PC-9 (cell line): ENCODE results near the gene PDE6B. TPM values are rescaled to one million over a fixed set of nuclear protein-coding genes. Genes with fewer than 3 reads are reported as not detected.
"Not testable (repeated sequence)": the region's sequence is repeated elsewhere in the genome, so short reads cannot be mapped to it uniquely, and the experiment has no call there.

Experiments
- BruUV-seq: library from RNA; stranded (reverse); fragments of 400-500 nt; replicated peaks from 2 replicates; lab custom pipeline; 2021; lab: Mats Ljungman, UMichigan
- CTCF ChIA-PET: fragments of 300-600 bp; sonication (Branson Sonifier 250); formaldehyde crosslinking; loops from one replicate; lab custom pipeline; 2022; ENCODE audit warnings: antibody characterized with exemption; lab: Charles Lee
- POLR2A ChIA-PET: fragments of 300-600 bp; sonication (Branson Sonifier 250); formaldehyde crosslinking; loops from one replicate; lab custom pipeline; 2022; ENCODE audit warnings: antibody characterized with exemption; ENCODE audit not compliant: unreplicated experiment; lab: Charles Lee
- DNase-seq, 2 experiments: peaks; one replicate each; pipeline versions ENCODE4 v3.0.0 to v3.0.0-alpha.2; 2015 to 2022; ENCODE audit warnings: mixed read lengths in 1 of 2
- H2AFZ ChIP-seq: fragments of 200-600 bp; sonication (generic); 2 replicates; pipeline ENCODE4 v1.8.1; 2017; ENCODE audit warnings: antibody characterized with exemption
- H3F3A ChIP-seq: fragments of 200-600 bp; sonication (generic); 2 replicates; pipeline ENCODE4 v1.8.1; 2017; ENCODE audit warnings: antibody characterized with exemption, mild to moderate bottlenecking, low read depth; ENCODE audit not compliant: insufficient read depth
- H3K27ac ChIP-seq: fragments of 200-600 bp; sonication (generic); 2 replicates; pipeline ENCODE4 v1.6.1; 2016; ENCODE audit warnings: mixed run types
- H3K27me3 ChIP-seq: fragments of 200-600 bp; sonication (generic); 2 replicates; pipeline ENCODE4 v1.6.1; 2016; ENCODE audit warnings: low read depth, mixed run types; ENCODE audit not compliant: insufficient read depth
- H3K36me3 ChIP-seq: fragments of 200-600 bp; sonication (generic); 2 replicates; pipeline ENCODE4 v1.6.1; 2016; ENCODE audit warnings: low read depth, mixed run types
- H3K4me1 ChIP-seq: fragments of 200-600 bp; sonication (generic); replicated peaks from 2 replicates; pipeline ENCODE4 v1.6.1; 2016; ENCODE audit warnings: mixed run types; ENCODE audit not compliant: insufficient read depth
- H3K4me2 ChIP-seq: fragments of 200-600 bp; sonication (generic); 2 replicates; pipeline ENCODE4 v1.6.1; 2017; ENCODE audit warnings: mixed run types
- H3K4me3 ChIP-seq: fragments of 200-600 bp; sonication (generic); 2 replicates; pipeline ENCODE4 v1.6.1; 2016; ENCODE audit warnings: mixed run types
- H3K79me2 ChIP-seq: fragments of 200-600 bp; sonication (generic); 2 replicates; pipeline ENCODE4 v1.6.1; 2017; ENCODE audit warnings: low read depth, mixed run types
- H3K9me2 ChIP-seq: fragments of 200-600 bp; sonication (generic); 2 replicates; pipeline ENCODE4 v1.8.1; 2017; ENCODE audit warnings: mild to moderate bottlenecking; ENCODE audit not compliant: insufficient read depth
- H3K9me3 ChIP-seq: fragments of 200-600 bp; sonication (generic); 2 replicates; pipeline ENCODE4 v1.8.1; 2016; ENCODE audit warnings: low read depth; ENCODE audit not compliant: insufficient read depth
- H4K20me1 ChIP-seq: fragments of 200-600 bp; sonication (generic); 2 replicates; pipeline ENCODE4 v1.8.1; 2017; ENCODE audit not compliant: insufficient read depth
- EZH2 ChIP-seq: fragments of 200-600 bp; sonication (generic); IDR thresholded peaks from 2 replicates; pipeline ENCODE4 v1.8.0; 2017; ENCODE audit warnings: antibody characterized with exemption, low read depth
- intact Hi-C: fragments of 100-400 bp; cut with micrococcal nuclease; formaldehyde crosslinking; loops from one replicate; pipeline ENCODE4 v1.10.0; 2022; ENCODE audit not compliant: unreplicated experiment
- total RNA-seq: library from RNA; stranded (reverse); gene quantifications from 2 replicates; pipeline ENCODE4 v1.2.3, GENCODE V29; 2021
- TF ChIP-seq, protein P1 (sequence below): fragments of 200-600 bp; sonication (generic); conservative IDR thresholded peaks from 2 replicates; pipeline ENCODE4 v1.6.1; 2017; ENCODE audit warnings: mixed run types, antibody characterized with exemption, mild to moderate bottlenecking, moderate library complexity

The PDE6B gene
- total RNA-seq, 1 experiment from 2014 or later, result 5.9 TPM

- no peak for DNase-seq
- H3K27ac ChIP-seq, result no peak overlapping the region
- no peaks in the 10 kb centered on the region for H3K36me3 ChIP-seq
- no peak overlapping the region for H3K4me2 ChIP-seq
- ChIA-PET POLR2A (no interaction called here), CTCF (no interaction called here)
- no peak overlapping the region for H3K4me3 ChIP-seq
- H3K4me1 ChIP-seq, result no peaks in the 10 kb centered on the region
- intact Hi-C loops, result no loop called here
- TF ChIP-seq, protein P1, sequence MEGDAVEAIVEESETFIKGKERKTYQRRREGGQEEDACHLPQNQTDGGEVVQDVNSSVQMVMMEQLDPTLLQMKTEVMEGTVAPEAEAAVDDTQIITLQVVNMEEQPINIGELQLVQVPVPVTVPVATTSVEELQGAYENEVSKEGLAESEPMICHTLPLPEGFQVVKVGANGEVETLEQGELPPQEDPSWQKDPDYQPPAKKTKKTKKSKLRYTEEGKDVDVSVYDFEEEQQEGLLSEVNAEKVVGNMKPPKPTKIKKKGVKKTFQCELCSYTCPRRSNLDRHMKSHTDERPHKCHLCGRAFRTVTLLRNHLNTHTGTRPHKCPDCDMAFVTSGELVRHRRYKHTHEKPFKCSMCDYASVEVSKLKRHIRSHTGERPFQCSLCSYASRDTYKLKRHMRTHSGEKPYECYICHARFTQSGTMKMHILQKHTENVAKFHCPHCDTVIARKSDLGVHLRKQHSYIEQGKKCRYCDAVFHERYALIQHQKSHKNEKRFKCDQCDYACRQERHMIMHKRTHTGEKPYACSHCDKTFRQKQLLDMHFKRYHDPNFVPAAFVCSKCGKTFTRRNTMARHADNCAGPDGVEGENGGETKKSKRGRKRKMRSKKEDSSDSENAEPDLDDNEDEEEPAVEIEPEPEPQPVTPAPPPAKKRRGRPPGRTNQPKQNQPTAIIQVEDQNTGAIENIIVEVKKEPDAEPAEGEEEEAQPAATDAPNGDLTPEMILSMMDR, result no peak
- no peak for TF ChIP-seq EZH2
- no peaks in the 10 kb centered on the region for H3K9me3 ChIP-seq
- no peaks in the 10 kb centered on the region for H3K79me2 ChIP-seq
- H3K27me3 ChIP-seq, result peaks cover 77% of the 10 kb centered on the region
- no peaks in the 10 kb centered on the region for H3F3A ChIP-seq
- H3K9me2 ChIP-seq, result no peaks in the 10 kb centered on the region
- H2AFZ ChIP-seq, result no peak overlapping the region
- no TSS peak for BruUV-seq
- H4K20me1 ChIP-seq, result no peaks in the 10 kb centered on the region
Measured at GRCh38 chr4:635851-636627, 10.7 kb downstream of the PDE6B start.

DNA sequence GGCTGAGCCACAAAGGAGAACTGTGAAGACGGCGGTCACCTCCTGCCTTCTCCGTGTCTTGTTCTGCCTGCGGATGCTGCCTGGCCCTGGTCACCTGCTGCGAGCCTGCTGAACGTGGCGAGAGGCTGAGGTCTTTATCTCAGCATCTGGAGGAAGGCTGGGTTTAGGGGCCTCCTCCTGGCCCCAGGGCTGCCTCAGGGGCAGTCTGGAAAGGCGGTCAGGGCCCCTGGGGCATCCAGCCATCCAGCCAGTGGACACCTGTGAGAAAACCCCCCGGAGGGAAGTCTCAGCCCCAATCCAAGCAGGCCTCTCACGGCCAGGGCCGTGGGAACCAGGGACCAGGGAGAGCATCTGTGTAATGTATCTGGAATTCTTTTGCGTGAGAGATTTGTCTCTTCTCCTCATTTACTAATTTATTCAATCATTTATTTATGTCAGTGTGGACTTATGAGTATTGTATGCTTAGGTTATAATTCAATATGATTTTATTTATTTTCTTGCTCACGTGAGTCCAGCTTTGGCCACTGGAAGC lies 11.3 kb downstream of the PDE6B start:
- CTCF ChIA-PET, result no interaction called here
- Histone ChIP-seq H3K4me3 (no peak overlapping the region), H2AFZ (no peak overlapping the region; the same call in 1 of the 2 replicates), H3K4me2 (no peak overlapping the region), H3K27me3 (peaks cover 80% of the 10 kb centered on the region), H3K9me3 (peaks cover 1% of the 10 kb centered on the region; the same call in 1 of the 2 replicates), H3K79me2 (no peaks in the 10 kb centered on the region), H3K9me2 (no peaks in the 10 kb centered on the region), H3K27ac (no peak overlapping the region), H3K4me1 (no peaks in the 10 kb centered on the region), H3F3A (no peaks in the 10 kb centered on the region), H4K20me1 (no peaks in the 10 kb centered on the region), H3K36me3 (no peaks in the 10 kb centered on the region)
- intact Hi-C loops, result no loop called here
- POLR2A ChIA-PET, result no interaction called here
- TF ChIP-seq EZH2, result no peak
- TF ChIP-seq, protein P1, result no peak
- no TSS peak for BruUV-seq
- DNase-seq, result no peak

DNA sequence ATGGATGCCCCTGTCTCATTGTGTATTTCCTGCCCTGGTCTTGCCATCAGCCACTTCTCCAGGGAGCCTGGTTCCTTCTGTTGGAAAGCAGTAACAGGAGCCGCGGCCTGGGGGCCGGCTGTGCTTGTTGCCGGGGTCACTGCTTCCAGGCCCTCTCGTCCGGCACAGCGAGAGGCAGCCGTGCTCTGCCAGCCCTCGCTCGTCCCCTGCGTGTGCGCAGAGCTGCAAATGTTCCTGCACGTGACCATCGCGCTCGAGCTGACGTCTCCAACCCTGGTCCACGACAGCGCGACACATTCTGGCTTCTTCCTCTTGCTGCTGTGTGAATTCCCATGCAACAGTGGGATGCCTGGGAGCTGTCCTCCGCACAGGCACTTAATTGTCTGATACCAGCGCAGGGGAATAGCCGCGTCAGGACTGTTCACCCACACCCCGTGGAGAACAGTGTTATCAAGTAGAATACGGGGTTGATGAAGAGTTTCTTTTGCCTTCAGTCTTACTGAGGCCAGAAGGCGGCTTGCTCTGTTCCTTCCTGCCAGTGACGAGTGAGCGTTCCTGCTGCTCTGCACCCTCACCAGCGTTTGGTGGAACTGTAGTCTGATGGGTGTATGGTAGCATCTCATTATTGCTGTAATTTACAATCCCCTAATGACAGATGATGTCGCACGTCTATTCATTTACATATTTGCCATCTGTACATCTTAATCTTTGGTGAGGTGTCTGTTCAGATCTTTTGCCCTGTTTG lies 12.3 kb downstream of the PDE6B start:
- no peaks in the 10 kb centered on the region for H3K9me2 ChIP-seq
- no peak overlapping the region for H3K4me3 ChIP-seq
- no peaks in the 10 kb centered on the region for H3F3A ChIP-seq
- H3K4me1 ChIP-seq, result no peaks in the 10 kb centered on the region
- CTCF ChIA-PET, result no interaction called here
- no peak overlapping the region for H2AFZ ChIP-seq
- H3K4me2 ChIP-seq, result no peak overlapping the region
- POLR2A ChIA-PET, result no interaction called here
- no peak for DNase-seq
- intact Hi-C loops, result no loop called here
- no peak overlapping the region for H3K27ac ChIP-seq
- no peaks in the 10 kb centered on the region for H3K79me2 ChIP-seq
- no peaks in the 10 kb centered on the region for H4K20me1 ChIP-seq
- peaks cover 78% of the 10 kb centered on the region for H3K27me3 ChIP-seq
- TF ChIP-seq, protein P1, result no peak
- no peak for TF ChIP-seq EZH2
- no TSS peak for BruUV-seq
- H3K36me3 ChIP-seq, result no peaks in the 10 kb centered on the region
- H3K9me3 ChIP-seq, result peaks cover 5% of the 10 kb centered on the region; the same call in 1 of the 2 replicates

DNA sequence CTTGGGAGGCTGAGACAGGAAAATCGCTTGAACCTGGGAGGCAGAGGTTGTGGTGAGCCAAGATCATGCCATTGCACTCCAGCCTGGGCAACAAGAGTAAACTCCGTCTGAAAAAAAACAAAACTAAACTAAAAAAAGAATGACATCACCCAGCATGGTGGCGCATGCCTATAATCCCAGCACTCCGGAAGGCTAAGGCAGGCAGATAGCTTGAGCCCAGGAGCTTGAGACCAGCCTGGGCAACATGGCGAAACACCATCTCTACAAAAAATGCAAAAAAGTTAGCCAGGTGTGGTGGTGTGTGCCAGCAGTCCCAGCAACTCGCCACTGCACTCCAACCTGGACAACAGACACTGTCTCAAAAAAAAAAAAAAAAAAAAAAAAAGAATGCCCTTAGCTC lies 17.0 kb downstream of the PDE6B start:
- DNase-seq, H2AFZ ChIP-seq, H3K4me3 ChIP-seq, H3K4me2 ChIP-seq, POLR2A ChIA-PET, H3K79me2 ChIP-seq, H4K20me1 ChIP-seq, H3K36me3 ChIP-seq, intact Hi-C loops, BruUV-seq, H3K27ac ChIP-seq, H3K9me3 ChIP-seq, H3K9me2 ChIP-seq, H3F3A ChIP-seq, H3K4me1 ChIP-seq: not testable (repeated sequence)
- CTCF ChIA-PET, result interaction anchor here (0.7 kb wide), 2 partner anchors 24 to 58 kb away, joined by 5 to 11 read pairs; no protein-coding TSS in a partner anchor
- peaks cover 84% of the 10 kb centered on the region for H3K27me3 ChIP-seq
